ENCODE results near the gene SRRM3. TPM values are rescaled to one million over a fixed set of nuclear protein-coding genes. Genes with fewer than 3 reads are reported as not detected.

The SRRM3 gene
- total RNA-seq, 2 donors from 2014 or later, result 1.6 to 4.3 TPM

GRCh38 chr7:76262683-76263402 lies 61.1 kb downstream of the SRRM3 start:
- Histone ChIP-seq H3K27me3 (replicated peaks; ENCODE audit: insufficient read depth) (peaks cover 5% of the 10 kb centered on the region), H3K36me3 (no peaks in the 10 kb centered on the region), H3K4me1 (ENCODE audit: control insufficient read depth in 1 of 2, low read depth in 2 of 2) (peaks cover 7 to 13% of the 10 kb centered on the region in 2 donors), H3K9me3 (no peaks in the 10 kb centered on the region), H3K27ac (no peak overlapping the region), H3K4me3 (no peak overlapping the region)
- no peak for ATAC-seq (ENCODE audit: insufficient number of reproducible peaks, low FRiP score, low read depth)
- DNase-seq (ENCODE audit: low spot score), result no peak
- TF ChIP-seq CTCF (IDR thresholded peaks at IDR 0.05), result peak; percentile 37

- DNase-seq (ENCODE audit: low spot score), result no peak
- ATAC-seq (ENCODE audit: insufficient number of reproducible peaks, low FRiP score, low read depth), result no peak
- no peak for TF ChIP-seq CTCF (IDR thresholded peaks at IDR 0.05)
- Histone ChIP-seq H3K9me3 (no peaks in the 10 kb centered on the region), H3K4me1 (ENCODE audit: control insufficient read depth in 1 of 2, low read depth in 2 of 2) (peaks cover 7 to 15% of the 10 kb centered on the region in 2 donors), H3K27ac (no peak overlapping the region), H3K4me3 (no peak overlapping the region), H3K27me3 (replicated peaks; ENCODE audit: insufficient read depth) (peaks cover 5% of the 10 kb centered on the region), H3K36me3 (no peaks in the 10 kb centered on the region)
These were observed 63.6 kb downstream of the SRRM3 start for GRCh38 chr7:76265299-76265698.

- ATAC-seq (ENCODE audit: insufficient number of reproducible peaks, low FRiP score, low read depth) (no peak), DNase-seq (ENCODE audit: low spot score) (no peak)
- Histone ChIP-seq H3K4me3 (peak overlapping the region; percentile 63), H3K36me3 (no peaks in the 10 kb centered on the region), H3K9me3 (no peaks in the 10 kb centered on the region), H3K27ac (no peak overlapping the region), H3K27me3 (replicated peaks; ENCODE audit: insufficient read depth) (peaks cover 5% of the 10 kb centered on the region), H3K4me1 (ENCODE audit: control insufficient read depth in 1 of 2, low read depth in 2 of 2) (peaks cover 7 to 15% of the 10 kb centered on the region in 2 donors)
- TF ChIP-seq CTCF (IDR thresholded peaks at IDR 0.05), result no peak
These were observed 65.6 kb downstream of the SRRM3 start for GRCh38 chr7:76267107-76267893.

- peaks cover 5% of the 10 kb centered on the region for H3K27me3 ChIP-seq (replicated peaks; ENCODE audit: insufficient read depth)
- TF ChIP-seq CTCF (IDR thresholded peaks at IDR 0.05), result no peak
- no peak overlapping the region for H3K27ac ChIP-seq
- no peak for ATAC-seq (ENCODE audit: insufficient number of reproducible peaks, low FRiP score, low read depth)
- peaks cover 7 to 15% of the 10 kb centered on the region in 2 donors for H3K4me1 ChIP-seq (ENCODE audit: control insufficient read depth in 1 of 2, low read depth in 2 of 2)
- no peak for DNase-seq (ENCODE audit: low spot score)
- H3K4me3 ChIP-seq, result peak overlapping the region; percentile 34
- no peaks in the 10 kb centered on the region for H3K9me3 ChIP-seq
- H3K36me3 ChIP-seq, result no peaks in the 10 kb centered on the region
These were observed 66.1 kb downstream of the SRRM3 start for GRCh38 chr7:76267894-76268183.

- peaks cover 7 to 15% of the 10 kb centered on the region in 2 donors for H3K4me1 ChIP-seq (ENCODE audit: control insufficient read depth in 1 of 2, low read depth in 2 of 2)
- H3K27ac ChIP-seq, result no peak overlapping the region
- no peaks in the 10 kb centered on the region for H3K9me3 ChIP-seq
- peak overlapping the region; percentile 34 for H3K4me3 ChIP-seq
- no peak for TF ChIP-seq CTCF (IDR thresholded peaks at IDR 0.05)
- no peak for DNase-seq (ENCODE audit: low spot score)
- H3K36me3 ChIP-seq, result no peaks in the 10 kb centered on the region
- no peak for ATAC-seq (ENCODE audit: insufficient number of reproducible peaks, low FRiP score, low read depth)
- peaks cover 5% of the 10 kb centered on the region for H3K27me3 ChIP-seq (replicated peaks; ENCODE audit: insufficient read depth)
These were observed 66.7 kb downstream of the SRRM3 start for GRCh38 chr7:76268376-76268775.

Measured in thoracic aorta (tissue), 2 donors.